Fibroblast of lung (primary cell): ENCODE measurements around the gene GGA3. TPM values are rescaled to one million over a fixed set of nuclear protein-coding genes. Genes with fewer than 3 reads are reported as not detected.

Experiments used
- DNase-seq, 2 donors: peaks; one replicate each; pipeline versions ENCODE4 v3.0.0 to v3.0.0-alpha.2; 2010; ENCODE audit warnings: low read depth in 2 of 2
- H2AFZ ChIP-seq: 2 replicates; pipeline ENCODE4 v1.5.1; 2012; ENCODE audit warnings: low read length, control low read depth, inconsistent platforms
- H3K27ac ChIP-seq: 2 replicates; pipeline ENCODE4 v1.5.1; 2011; ENCODE audit warnings: low read length, control low read depth; ENCODE audit not compliant: insufficient read depth
- H3K27me3 ChIP-seq: 2 replicates; pipeline ENCODE4 v1.5.1; 2011; ENCODE audit warnings: mild to moderate bottlenecking, low read length; ENCODE audit not compliant: control insufficient read depth, insufficient read depth
- H3K36me3 ChIP-seq: 2 replicates; pipeline ENCODE4 v1.5.1; 2011; ENCODE audit warnings: low read length; ENCODE audit not compliant: control insufficient read depth, insufficient read depth
- H3K4me1 ChIP-seq: 2 replicates; pipeline ENCODE4 v1.5.1; 2011; ENCODE audit warnings: low read length; ENCODE audit not compliant: control insufficient read depth, insufficient read depth; ENCODE audit errors: extremely low read depth
- H3K4me2 ChIP-seq: 2 replicates; pipeline ENCODE4 v1.5.1; 2011; ENCODE audit warnings: low read length, control low read depth; ENCODE audit not compliant: insufficient read depth; ENCODE audit errors: extremely low read depth
- H3K4me3 ChIP-seq, 4 experiments: fragments of 200-600 bp in 1 of 4; sonication (generic) in 1 of 4; replicated peaks in 1 of 4; 2 replicates each; pipeline ENCODE4 v1.5.1; 2011 to 2016; ENCODE audit warnings: low read length in 4 of 4, low read depth in 3 of 4, mild to moderate bottlenecking in 3 of 4, control low read depth in 2 of 4, inconsistent platforms in 1 of 4, mixed read lengths in 1 of 4; ENCODE audit not compliant: insufficient read depth in 1 of 4; ENCODE audit errors: control extremely low read depth in 1 of 4
- H3K79me2 ChIP-seq: 2 replicates; pipeline ENCODE4 v1.5.1; 2012; ENCODE audit warnings: mild to moderate bottlenecking, low read length, inconsistent platforms; ENCODE audit not compliant: control insufficient read depth, insufficient read depth
- H3K9ac ChIP-seq: 2 replicates; pipeline ENCODE4 v1.5.1; 2011; ENCODE audit warnings: mild to moderate bottlenecking, low read length, control low read depth; ENCODE audit not compliant: insufficient read depth
- H3K9me3 ChIP-seq: 2 replicates; pipeline ENCODE4 v1.5.1; 2012; ENCODE audit warnings: low read depth, low read length; ENCODE audit not compliant: control insufficient read depth, insufficient read depth
- H4K20me1 ChIP-seq: 2 replicates; pipeline ENCODE4 v1.5.1; 2011; ENCODE audit warnings: low read length; ENCODE audit not compliant: control insufficient read depth, insufficient read depth; ENCODE audit errors: extremely low read depth
- EZH2 ChIP-seq: IDR thresholded peaks from 2 replicates; pipeline ENCODE4 v1.5.1; 2012; ENCODE audit warnings: low read length, control low read depth, mild to moderate bottlenecking; ENCODE audit errors: missing control alignments
- polyA plus RNA-seq, 2 donors: library from polyadenylated mRNA; depleted of rRNA in 1 of 2; stranded (reverse) in 1 of 2; unstranded in 1 of 2; fragments of >200 nt; gene quantifications; 2 replicates each; pipeline ENCODE4 v1.2.1, GENCODE V29; 2011 to 2012; ENCODE audit warnings: missing spikeins in 1 of 2
- total RNA-seq: library from RNA; depleted of rRNA; stranded (reverse); fragments of >200 nt; gene quantifications from 2 replicates; pipeline ENCODE4 v1.2.1, GENCODE V29; 2014
- TF ChIP-seq, protein P1 (sequence below), 2 donors: IDR thresholded peaks in 1 of 2; conservative IDR thresholded peaks in 1 of 2; 1 replicate in 1 of 2; 2 replicates in 1 of 2; pipeline ENCODE4 v1.5.1; 2011 to 2012; ENCODE audit warnings: low read length in 2 of 2, control low read depth in 1 of 2, inconsistent platforms in 1 of 2, low read depth in 1 of 2, mild to moderate bottlenecking in 1 of 2

The GGA3 gene
- total and polyA plus RNA-seq, 2 donors (not counting 1 experiment from before 2014, with no cell fraction given), result 13.0 to 14.4 TPM

DNA sequence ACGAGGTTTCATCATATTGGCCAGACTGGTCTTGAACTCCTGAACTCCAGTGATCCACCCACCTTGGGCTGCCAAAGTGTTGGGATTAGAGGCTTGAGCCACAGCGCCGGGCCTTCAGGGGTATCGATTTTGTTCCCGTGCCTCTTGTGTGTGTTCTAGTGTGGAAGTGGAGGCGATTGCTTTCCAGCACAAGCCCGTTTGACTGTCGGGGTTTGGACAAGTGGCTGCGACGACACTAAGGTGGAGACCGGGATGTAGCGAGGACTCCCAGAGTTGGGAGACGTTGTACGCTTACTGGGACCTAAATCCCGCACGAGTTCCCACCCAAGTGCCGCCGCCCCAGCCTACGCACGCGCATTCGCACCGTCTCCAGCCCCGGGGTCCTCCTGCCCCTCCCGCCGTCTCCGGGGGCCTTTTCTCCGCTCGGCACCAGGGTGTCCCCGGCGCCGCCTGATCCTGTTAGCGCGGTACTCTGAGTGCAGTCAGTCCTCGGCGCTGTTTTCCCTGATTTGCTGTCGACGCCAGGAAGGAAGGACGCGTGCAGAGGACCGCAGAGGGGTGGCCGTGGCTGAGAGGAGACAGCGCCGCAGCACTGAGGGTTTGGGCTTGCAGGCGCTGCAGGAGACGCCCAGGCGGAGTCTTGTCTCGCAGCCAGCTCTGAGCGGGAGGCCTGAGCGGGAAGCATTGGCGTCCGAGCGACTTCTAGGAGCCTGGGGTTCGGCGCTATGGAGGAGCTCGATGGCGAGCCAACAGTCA is 56.2 kb downstream of the GGA3 start, which contains the start of gene NUP85:
NUP85 (plus strand) TSS at position 643 of the 756 bp plus-strand sequence; CDS start at position 726, 83 bp downstream.
- peak within 1 kb of the TSS; percentile 99 for H3K27ac ChIP-seq
- peak; percentile 89 to 94 for DNase-seq
- peak within 1 kb of the TSS; percentile 89 for H2AFZ ChIP-seq
- peak within 1 kb of the TSS; percentile 91 to 100 (median 98) for H3K4me3 ChIP-seq
- H3K27me3 ChIP-seq, result no peaks in the 10 kb centered on the region
- TF ChIP-seq, protein P1, sequence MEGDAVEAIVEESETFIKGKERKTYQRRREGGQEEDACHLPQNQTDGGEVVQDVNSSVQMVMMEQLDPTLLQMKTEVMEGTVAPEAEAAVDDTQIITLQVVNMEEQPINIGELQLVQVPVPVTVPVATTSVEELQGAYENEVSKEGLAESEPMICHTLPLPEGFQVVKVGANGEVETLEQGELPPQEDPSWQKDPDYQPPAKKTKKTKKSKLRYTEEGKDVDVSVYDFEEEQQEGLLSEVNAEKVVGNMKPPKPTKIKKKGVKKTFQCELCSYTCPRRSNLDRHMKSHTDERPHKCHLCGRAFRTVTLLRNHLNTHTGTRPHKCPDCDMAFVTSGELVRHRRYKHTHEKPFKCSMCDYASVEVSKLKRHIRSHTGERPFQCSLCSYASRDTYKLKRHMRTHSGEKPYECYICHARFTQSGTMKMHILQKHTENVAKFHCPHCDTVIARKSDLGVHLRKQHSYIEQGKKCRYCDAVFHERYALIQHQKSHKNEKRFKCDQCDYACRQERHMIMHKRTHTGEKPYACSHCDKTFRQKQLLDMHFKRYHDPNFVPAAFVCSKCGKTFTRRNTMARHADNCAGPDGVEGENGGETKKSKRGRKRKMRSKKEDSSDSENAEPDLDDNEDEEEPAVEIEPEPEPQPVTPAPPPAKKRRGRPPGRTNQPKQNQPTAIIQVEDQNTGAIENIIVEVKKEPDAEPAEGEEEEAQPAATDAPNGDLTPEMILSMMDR (conservative IDR thresholded peaks at IDR 0.05 in 1 of 2, IDR thresholded peaks at IDR 0.05 in 1 of 2; ENCODE audit: low read depth in 1 of 2, low read length in 2 of 2), result no peak
- peak within 1 kb of the TSS; percentile 71 for H3K4me2 ChIP-seq
- peaks cover 33% of the 10 kb centered on the region for H3K79me2 ChIP-seq
- H3K9me3 ChIP-seq, result no peaks in the 10 kb centered on the region
- H4K20me1 ChIP-seq, result no peaks in the 10 kb centered on the region
- H3K9ac ChIP-seq, result peak within 1 kb of the TSS; percentile 100
- no peaks in the 10 kb centered on the region for H3K36me3 ChIP-seq
- no peaks in the 10 kb centered on the region for H3K4me1 ChIP-seq

DNA sequence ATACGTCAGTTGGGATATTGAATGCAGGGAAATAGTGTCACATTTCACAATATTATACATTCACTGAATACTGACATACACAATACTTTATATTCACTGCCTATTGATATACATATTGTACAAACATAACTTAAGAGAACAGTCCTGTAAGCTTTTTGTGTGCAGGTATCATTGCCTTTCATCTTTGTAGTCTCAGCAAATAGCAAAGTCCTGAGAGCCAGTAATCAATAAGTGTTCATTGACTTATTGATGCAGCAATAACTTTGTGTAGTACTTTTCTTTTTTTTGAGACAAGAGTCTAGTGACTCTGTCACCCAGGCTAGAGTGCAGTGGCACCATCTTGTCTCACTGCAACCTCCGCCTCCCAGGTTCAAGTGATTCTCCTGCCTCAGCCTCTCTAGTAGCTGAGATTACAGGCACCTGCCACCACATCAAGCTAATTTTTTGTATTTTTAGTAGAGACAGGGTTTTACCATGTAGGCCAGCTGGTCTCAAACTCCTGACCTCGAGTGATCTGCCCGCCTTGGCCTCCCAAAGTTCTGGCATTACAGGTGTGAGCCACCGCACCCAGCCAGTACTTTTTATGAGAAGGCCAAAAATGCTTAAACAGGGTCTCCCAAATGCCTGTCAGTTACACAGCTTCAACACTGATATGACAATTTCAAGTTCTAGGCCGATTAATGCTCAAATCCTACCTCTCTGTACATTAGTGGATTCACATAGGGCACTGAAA is 61.4 kb downstream of the GGA3 start:
- no peaks in the 10 kb centered on the region for H3K9me3 ChIP-seq
- H3K4me1 ChIP-seq, result no peaks in the 10 kb centered on the region
- H3K9ac ChIP-seq, result no peak overlapping the region
- DNase-seq, result no peak
- H4K20me1 ChIP-seq, result no peaks in the 10 kb centered on the region
- H3K27me3 ChIP-seq, result no peaks in the 10 kb centered on the region
- no peak overlapping the region for H2AFZ ChIP-seq
- no peak overlapping the region for H3K4me2 ChIP-seq
- no peak overlapping the region for H3K4me3 ChIP-seq
- H3K36me3 ChIP-seq, result no peaks in the 10 kb centered on the region
- TF ChIP-seq, protein P1 (conservative IDR thresholded peaks at IDR 0.05 in 1 of 2, IDR thresholded peaks at IDR 0.05 in 1 of 2; ENCODE audit: low read depth in 1 of 2, low read length in 2 of 2), result no peak
- no peak for TF ChIP-seq EZH2
- no peaks in the 10 kb centered on the region for H3K79me2 ChIP-seq
- H3K27ac ChIP-seq, result no peak overlapping the region

DNA sequence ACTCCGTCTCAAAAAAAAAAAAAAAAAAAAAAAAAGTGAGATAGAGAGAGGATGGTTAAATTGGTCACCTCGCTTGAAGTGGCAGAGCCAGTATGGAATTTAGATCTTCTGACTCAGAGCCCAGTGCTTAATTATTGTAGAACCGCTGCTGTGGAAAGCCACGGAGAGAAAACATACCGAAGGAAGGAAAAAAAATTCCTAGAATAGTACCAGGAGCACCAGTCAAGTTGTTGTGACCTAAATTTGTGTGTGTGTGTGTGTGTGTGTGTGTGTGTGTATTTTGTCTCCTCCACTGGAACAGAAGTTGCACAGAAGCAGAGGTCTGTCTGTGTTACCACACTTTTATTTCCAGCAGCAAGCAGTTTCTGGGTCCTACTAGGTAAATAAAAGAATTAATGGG is 66.5 kb downstream of the GGA3 start:
- TF ChIP-seq EZH2, result no peak
- TF ChIP-seq, protein P1 (conservative IDR thresholded peaks at IDR 0.05 in 1 of 2, IDR thresholded peaks at IDR 0.05 in 1 of 2; ENCODE audit: low read depth in 1 of 2, low read length in 2 of 2), result no peak

More for the DNA sequence above, 66.5 kb downstream of the GGA3 start:
- Histone ChIP-seq H3K36me3 (no peaks in the 10 kb centered on the region), H4K20me1 (no peaks in the 10 kb centered on the region), H3K27me3 (no peaks in the 10 kb centered on the region), H3K79me2 (no peaks in the 10 kb centered on the region), H3K4me2 (no peak overlapping the region), H3K9ac (no peak overlapping the region), H3K4me1 (no peaks in the 10 kb centered on the region), H3K4me3 (no peak overlapping the region), H3K9me3 (no peaks in the 10 kb centered on the region), H2AFZ (no peak overlapping the region), H3K27ac (no peak overlapping the region)
- DNase-seq, result peak in 1 of 2 donors; percentile 73
